Neural progenitor cell (in vitro differentiated cells): ENCODE results near the gene CRHR2.

Experiments used
- EZH2 ChIP-seq: fragments of 200-600 bp; sonication (generic); IDR thresholded peaks from 2 replicates; pipeline ENCODE4 v1.6.1; 2017; ENCODE audit warnings: antibody characterized with exemption, mild to moderate bottlenecking, moderate library complexity
- EZH2phosphoT487 ChIP-seq: fragments of 200-600 bp; sonication (generic); IDR thresholded peaks from 2 replicates; pipeline ENCODE4 v1.6.1; 2017; ENCODE audit warnings: antibody characterized with exemption
- TF ChIP-seq, protein P1 (sequence below): fragments of 200-600 bp; sonication (generic); IDR thresholded peaks from 2 replicates; pipeline ENCODE4 v1.5.1; 2017; ENCODE audit warnings: antibody characterized with exemption, mild to moderate bottlenecking

DNA sequence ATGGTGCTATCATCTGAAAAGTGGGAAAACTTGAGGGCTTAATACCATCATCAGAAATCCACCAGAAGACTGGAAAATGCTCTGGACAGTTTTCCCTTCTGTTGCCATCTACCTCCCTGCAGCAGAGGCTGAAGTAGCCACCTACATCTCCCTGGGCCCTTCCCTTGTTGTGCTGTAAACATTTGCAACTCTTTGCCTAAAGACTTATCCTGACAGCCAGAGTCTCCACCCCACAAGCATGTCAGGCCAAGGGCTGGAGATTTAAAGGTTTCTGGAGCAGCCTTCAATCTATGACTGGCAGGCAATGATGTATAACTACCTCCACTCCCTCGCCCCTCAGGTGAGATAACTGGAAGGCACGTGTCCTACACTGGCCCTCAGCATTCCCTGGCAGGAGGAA lies 39.9 kb upstream of the CRHR2 start:
- TF ChIP-seq, protein P1, sequence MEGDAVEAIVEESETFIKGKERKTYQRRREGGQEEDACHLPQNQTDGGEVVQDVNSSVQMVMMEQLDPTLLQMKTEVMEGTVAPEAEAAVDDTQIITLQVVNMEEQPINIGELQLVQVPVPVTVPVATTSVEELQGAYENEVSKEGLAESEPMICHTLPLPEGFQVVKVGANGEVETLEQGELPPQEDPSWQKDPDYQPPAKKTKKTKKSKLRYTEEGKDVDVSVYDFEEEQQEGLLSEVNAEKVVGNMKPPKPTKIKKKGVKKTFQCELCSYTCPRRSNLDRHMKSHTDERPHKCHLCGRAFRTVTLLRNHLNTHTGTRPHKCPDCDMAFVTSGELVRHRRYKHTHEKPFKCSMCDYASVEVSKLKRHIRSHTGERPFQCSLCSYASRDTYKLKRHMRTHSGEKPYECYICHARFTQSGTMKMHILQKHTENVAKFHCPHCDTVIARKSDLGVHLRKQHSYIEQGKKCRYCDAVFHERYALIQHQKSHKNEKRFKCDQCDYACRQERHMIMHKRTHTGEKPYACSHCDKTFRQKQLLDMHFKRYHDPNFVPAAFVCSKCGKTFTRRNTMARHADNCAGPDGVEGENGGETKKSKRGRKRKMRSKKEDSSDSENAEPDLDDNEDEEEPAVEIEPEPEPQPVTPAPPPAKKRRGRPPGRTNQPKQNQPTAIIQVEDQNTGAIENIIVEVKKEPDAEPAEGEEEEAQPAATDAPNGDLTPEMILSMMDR: no peak
- TF ChIP-seq EZH2phosphoT487 (no peak), EZH2 (no peak)
